CD4-positive, alpha-beta T cell treated with Interleukin-12 subunit alpha and Interleukin-12 subunit beta, for 1 hour (primary cell): ENCODE data around the gene GRIN2A.

Source experiments
- DNase-seq: peaks from one replicate; pipeline ENCODE4 v3.0.0-alpha.2; 2020

The GRIN2A gene

DNA sequence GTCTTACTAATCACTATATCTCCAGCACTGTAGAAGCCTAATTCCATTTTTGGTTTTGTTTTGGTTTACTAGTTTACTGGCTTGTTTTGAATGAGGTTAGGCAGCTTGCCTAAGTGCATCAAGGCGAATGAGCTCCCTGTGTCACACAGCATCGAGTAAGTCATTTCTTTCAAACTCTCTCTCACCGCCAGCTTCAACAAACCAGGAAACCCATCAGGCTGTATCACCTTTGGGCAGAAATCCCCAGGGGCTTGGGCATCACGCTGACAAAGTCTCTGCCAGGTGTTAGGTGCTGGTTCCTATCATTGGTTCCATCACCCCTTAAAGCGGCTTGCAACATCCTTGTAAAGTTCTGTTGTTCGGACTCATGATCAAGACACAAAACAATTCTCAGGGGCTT is 226.6 kb downstream of the GRIN2A start:
- DNase-seq = no peak

DNA sequence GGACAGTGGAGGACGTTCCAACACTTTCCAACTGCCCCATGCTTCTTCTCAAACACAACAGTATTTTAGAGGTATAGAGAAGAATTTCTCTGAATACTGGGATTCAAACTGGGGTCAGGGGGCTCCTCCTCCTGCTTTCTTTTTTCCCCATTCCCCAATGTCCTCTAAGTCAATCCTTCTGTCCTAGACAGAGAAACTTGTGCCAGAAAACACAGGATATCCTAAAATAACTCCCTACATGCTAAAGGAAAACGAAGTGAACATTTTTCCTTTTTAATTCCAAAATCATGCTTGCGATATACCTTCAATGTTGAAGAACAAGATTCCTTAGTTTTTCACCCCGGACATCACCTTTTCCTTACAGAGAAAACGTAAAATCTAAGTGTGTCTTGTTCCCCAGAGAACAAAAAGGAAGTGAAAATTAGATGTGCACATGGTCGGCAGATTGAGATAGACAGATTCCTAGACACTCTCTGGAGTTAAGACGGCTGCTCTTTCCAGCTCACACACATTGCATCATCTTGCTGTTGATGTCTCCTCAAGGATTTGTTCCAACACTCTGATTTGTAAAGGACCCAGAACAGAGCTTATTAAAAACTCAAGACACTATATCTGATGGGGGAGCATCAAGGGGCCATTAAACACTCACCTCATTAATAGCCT is 228.2 kb downstream of the GRIN2A start:
- no peak for DNase-seq

- no peak for DNase-seq
These were observed 231.6 kb downstream of the GRIN2A start for GRCh38 chr16:9950658-9951057.

- DNase-seq = no peak
These were observed 232.8 kb downstream of the GRIN2A start for GRCh38 chr16:9949396-9949795.

DNA sequence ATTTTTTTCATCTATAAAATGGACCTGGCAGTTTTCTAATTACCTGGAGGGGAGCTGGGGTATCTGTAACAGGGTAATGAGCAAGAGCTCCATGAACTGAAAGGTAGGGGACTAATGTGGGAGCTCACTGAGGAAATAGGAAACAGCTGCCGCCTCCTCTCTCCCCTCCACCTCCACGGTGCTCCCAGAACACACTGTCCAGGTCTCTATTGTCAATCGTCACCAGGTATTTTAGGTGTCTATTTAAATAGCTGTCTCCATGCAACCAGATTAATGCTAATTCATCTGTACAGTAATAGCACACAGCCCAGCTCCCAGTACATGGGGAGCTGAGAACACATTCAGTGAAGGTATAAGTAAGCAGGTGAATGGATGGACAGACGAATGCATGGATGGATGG is 233.3 kb downstream of the GRIN2A start:
- DNase-seq = no peak

GRCh38 chr16:9946022-9946720 is 236.1 kb downstream of the GRIN2A start:
- DNase-seq = no peak

DNA sequence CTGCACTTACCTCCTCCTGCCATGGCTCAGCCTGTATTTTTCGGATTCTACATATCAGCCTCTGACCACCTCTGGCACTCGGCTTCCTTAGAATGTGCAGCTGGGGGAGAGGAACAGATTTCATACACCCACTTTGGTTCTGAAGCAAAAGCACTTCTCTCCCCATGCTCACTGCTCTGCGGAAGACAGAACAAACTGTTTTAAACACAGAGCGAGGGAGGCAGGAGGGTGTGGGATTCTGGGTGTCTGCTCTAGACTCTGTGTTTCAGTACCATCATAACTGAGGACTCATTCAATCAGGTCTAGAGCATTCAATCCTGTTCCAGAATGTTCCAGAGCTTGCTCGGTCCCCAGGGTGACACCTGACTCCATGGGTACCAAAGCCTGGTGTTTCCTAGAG is 239.1 kb downstream of the GRIN2A start:
- DNase-seq = no peak

GRCh38 chr16:9941245-9941644 is 241.0 kb downstream of the GRIN2A start:
- no peak for DNase-seq

- DNase-seq = no peak
These were observed 247.3 kb downstream of the GRIN2A start for GRCh38 chr16:9934723-9935508.

GRCh38 chr16:9932919-9933653 is 249.1 kb downstream of the GRIN2A start:
- DNase-seq = no peak

GRCh38 chr16:9932000-9932399 is 250.2 kb downstream of the GRIN2A start:
- DNase-seq = no peak

- no peak for DNase-seq
These were observed 252.4 kb downstream of the GRIN2A start for GRCh38 chr16:9929836-9930235.

DNA sequence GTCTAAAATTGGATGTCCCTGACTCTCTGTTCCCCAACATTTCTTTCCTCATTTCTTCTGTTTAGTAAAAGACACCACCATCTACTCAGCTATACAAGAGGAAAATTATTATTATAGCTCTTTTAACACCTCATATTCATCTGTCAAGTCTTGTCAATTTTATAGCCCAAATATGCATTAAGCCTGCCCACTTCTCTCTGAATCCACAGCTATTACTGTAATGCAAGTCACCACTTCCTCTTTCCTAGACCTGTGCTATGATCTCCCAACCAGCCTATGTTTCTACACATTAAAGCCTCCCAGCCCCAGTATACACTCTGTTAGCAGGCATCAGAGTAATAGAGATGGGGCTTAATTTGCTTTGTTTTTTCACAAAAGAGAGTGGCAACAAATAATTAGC is 252.9 kb downstream of the GRIN2A start:
- DNase-seq = no peak

DNA sequence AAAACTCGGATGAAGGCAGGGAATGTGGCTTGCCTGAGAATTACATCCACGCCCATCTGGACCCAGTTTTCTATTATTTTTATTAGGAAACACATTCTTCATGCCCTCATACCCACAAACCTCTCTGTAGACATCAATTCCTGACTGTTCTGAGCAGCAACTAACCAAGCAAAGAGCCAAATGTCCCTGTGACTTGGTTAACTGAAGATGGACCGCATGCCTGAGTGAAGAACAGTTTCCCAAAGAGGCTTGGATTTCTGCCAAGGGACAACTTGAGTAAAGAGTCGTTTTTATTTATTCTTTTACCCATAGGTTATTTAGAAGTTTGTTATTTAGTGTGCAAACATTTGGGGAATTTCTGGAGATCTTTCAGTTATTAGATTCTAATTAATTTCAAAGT is 259.8 kb downstream of the GRIN2A start:
- no peak for DNase-seq

GRCh38 chr16:9921997-9922396 is 260.2 kb downstream of the GRIN2A start:
- no peak for DNase-seq

DNA sequence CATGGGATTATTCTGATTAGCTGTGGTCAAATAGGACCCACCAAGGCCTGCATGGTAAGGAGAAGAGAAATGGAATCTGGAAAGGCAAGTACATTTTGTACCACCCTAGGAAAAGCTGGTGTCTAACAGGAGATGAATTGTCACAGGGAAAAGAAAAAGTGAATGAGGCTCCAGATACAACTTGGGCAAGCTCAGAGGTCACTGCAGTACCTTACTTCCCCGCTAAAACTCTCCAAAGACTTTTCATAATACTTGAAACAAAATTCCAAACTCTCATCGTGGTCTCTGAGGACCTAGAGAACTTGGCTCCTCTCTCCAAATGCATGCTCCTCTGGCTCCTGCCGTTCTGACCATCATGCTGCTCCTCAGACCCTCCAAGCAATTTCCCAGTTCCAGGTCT is 262.8 kb downstream of the GRIN2A start:
- DNase-seq = no peak

DNA sequence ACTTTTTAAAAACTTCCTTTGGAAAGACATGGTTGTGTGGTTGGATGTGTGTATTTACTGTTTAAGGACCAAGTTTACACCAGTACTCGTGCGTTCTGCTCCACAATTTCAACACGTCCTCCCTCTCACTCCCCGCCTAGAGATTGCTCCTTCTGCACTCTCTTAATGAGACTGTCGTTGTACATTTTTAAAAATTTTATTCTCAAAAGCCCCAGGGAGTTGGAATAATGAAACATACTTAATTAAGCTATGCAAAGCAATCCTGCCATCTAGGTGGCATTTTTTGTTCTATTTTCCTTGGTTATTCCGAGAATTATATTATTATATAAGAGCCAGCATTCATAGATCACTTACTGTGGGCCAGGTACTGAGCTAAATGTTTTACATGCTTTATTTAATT is 264.5 kb downstream of the GRIN2A start:
- no peak for DNase-seq

DNA sequence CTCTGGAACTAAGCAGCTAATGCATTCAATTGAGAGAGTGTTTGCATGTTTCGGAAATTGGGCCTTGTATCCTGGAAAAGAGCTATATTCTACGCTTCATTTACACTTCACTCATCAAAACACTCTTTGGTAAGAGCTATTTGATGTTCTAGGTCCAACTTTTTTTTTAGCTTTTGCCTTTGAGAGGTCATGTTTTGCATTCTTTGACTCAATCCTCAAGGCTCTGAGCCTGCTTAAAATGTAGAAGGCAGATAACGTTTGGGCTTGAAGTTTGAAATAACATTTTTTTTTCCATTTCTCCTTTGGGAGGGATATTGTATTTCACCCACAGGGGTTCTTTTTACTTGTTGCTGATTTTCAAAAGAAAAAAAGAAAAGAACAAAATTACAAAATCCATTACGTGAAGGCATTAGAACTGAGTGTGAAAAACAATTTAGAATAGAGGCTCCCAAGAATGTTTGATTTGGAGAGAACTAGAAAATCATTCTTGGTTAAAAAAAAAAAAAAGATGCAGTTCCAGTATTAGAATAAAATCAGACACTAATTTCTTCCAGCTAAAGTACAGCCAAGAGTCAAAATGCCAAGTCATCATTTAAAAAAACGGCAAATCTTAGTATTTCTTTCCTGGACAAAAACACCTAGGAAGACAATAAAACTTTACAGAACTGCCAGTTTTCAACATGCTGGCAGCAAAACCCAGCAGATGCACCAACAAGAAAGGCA is 268.5 kb downstream of the GRIN2A start:
- DNase-seq = no peak

- DNase-seq = no peak
These were observed 270.2 kb downstream of the GRIN2A start for GRCh38 chr16:9911989-9912388.

DNA sequence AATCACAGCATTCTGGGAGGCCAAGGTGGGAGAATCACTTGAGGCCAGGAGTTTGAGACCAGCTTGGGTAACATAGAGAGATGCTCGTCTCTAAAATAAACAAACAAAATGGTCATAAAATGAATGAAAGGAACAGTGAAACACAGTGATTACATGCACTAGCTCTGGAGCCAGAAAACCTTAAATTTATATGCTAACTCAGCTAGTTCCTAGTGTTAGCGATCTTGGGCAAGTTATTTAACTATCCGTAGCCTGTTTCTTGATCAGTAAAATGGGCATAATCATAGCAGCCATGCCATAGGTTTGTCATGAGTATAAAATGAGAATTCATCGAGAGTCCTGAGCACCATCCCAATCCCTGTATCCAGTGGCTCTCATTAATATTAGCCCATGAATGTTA is 271.0 kb downstream of the GRIN2A start:
- DNase-seq = no peak

- DNase-seq = no peak
These were observed 273.0 kb downstream of the GRIN2A start for GRCh38 chr16:9909072-9909825.

DNA sequence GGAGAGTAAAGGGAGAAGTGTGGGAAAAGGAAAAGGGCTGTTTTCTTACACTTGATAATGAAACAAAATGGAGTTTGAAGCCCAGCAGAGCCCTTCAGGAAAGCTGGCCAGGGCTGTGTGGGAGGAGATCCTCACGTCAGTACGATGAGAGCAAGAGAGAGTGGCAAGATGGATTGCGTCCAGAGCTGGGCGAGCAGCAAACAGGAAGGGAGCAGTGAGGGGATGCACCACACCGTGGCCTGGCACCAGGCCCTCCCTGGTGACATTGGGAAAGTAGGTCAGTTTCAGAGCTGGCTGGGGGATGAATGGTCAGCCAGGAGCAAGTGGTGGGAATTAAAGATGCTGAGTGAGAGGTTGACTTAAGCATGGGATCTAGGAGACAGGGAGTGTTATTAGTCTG is 273.6 kb downstream of the GRIN2A start:
- DNase-seq = no peak
